ENCODE measurements around the gene CYP2W1.

- no peak for TF ChIP-seq POLR2AphosphoS5 (IDR thresholded peaks at IDR 0.05; ENCODE audit: borderline replicate concordance, low read depth, low read length)
- TF ChIP-seq FOXP2 (optimal IDR thresholded peaks at IDR 0.05; ENCODE audit: control extremely low read depth, extremely low read length, insufficient read depth) = no peak
- no peak for TF ChIP-seq EZH2 (IDR thresholded peaks at IDR 0.05)
Observed at GRCh38 chr7:1012716-1013095, 29.7 kb downstream of the CYP2W1 start.

All from SK-N-MC (cell line).